NCI-H524 (cell line): ENCODE measurements around the gene SLC22A23.

Experiments used
- DNase-seq, 2 experiments: peaks; one replicate each; lab custom pipeline; 2025; lab: John Stamatoyannopoulos, UW

SLC22A23 gene

GRCh38 chr6:3421791-3422434 is 34.9 kb downstream of the SLC22A23 start:
- DNase-seq: no peak

GRCh38 chr6:3421143-3421542 is 35.7 kb downstream of the SLC22A23 start:
- DNase-seq: no peak

DNA sequence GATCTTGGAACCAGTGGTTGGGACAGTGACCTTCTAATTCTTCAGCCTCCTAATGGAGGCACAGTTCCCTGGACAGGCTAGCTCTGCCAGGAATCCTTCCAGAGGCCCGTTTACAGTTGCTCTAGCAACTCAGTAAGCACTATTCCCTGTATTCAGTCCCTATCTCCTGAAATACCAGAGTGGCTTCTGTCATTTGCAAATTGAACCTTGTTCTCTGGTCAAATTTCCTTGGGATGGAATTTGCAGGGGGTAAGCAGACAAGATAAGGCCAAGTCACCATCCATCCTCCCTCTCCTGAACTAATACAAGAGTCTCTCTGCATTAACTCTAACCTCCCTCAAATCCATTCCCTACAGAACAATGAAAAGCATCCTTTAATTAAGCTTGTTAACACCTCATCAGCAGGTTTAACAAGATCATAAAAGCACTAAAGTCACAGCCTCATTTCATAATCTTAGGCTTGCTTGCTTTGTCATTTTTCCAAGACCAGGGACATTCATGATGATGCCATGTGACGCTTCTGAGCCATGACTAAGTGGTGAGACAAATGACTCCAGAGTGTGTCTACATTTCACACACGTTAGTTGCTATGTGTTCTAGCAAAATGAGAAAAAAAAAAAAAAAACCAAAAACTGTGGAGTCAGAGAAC is 37.1 kb downstream of the SLC22A23 start:
- DNase-seq: no peak

- no peak for DNase-seq
Observed at GRCh38 chr6:3418496-3419060, 38.3 kb downstream of the SLC22A23 start.

- DNase-seq: no peak
Observed at GRCh38 chr6:3417473-3417872, 39.4 kb downstream of the SLC22A23 start.

GRCh38 chr6:3415490-3415889 is 41.4 kb downstream of the SLC22A23 start:
- DNase-seq: no peak

GRCh38 chr6:3415082-3415453 is 41.8 kb downstream of the SLC22A23 start:
- no peak for DNase-seq

- no peak for DNase-seq
Observed at GRCh38 chr6:3414327-3415081, 42.3 kb downstream of the SLC22A23 start.

DNA sequence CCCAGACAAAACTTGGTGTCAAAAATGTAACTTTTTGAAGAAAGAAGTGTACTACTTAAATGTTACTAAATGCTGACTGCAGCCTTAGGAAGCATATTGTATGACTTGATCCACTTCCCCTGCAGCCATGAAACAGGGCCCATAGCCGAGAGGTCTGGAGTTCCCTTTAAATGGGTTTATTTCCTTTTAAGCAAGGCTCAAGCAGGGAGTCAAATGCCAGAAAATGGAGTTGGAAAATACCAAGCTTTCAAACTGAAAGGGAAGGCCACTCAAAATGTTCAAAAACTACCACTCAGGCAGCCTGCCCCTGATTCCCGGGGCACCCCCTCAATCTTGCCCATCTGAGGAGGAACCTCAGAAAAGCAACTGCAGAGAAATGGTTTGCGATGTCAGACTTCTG is 43.3 kb downstream of the SLC22A23 start:
- no peak for DNase-seq

- DNase-seq: no peak
Observed at GRCh38 chr6:3412779-3413500, 43.9 kb downstream of the SLC22A23 start.

- DNase-seq: no peak
Observed at GRCh38 chr6:3411967-3412778, 44.7 kb downstream of the SLC22A23 start.

- DNase-seq: peak; percentile 61 to 87
Observed at GRCh38 chr6:3410385-3411360, 46.2 kb downstream of the SLC22A23 start.

DNA sequence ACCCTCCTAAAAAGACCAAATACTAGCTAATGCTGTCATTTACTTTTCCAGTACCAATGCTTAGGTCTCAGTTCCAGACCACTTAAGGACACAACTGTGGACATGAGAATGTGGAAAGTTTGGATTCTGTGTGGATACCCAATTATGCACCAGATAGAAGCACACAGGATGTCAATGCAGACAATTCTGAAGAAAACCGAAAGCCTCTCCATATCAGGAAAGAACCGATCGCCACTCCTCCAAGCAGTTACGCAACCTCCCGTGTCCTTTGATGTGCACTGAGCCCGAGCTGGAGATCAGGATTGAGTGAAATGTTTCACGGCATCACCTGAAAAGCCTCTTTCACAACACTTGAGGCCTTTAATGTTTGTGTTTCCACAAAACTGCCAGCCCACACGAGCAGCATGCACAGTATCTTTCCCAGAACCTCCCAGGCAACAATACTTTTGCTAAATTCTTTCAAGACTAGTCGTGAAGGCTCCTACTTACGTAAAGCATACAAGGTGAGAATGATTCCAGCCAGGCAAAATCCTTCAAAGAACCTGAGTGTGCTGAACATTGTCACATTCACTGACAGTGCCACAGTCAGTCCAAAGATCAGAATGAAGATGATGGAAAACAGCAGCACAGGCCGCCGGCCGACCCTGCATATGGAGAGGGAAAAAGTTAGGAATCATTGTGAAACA is 47.0 kb downstream of the SLC22A23 start:
- no peak for DNase-seq

GRCh38 chr6:3408665-3409064 is 48.2 kb downstream of the SLC22A23 start:
- no peak for DNase-seq

DNA sequence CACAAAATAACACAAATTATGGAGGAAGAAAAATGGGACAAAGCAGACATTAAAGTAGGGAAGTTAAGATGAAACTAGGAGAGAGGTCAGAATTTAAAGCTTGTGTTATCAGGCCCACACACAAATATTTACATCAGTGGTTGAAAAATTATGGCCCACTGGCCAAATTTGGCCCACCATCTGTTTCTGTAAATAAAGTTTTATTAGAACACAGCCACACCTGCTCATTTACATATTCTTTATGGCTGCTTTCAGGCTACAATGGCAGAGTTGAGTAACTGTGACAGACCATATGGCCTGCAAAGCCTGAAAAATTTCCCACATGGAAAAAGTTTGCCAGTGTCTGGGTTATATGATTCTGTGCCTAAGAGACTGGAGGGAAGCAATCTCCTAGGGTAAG is 49.0 kb downstream of the SLC22A23 start:
- no peak for DNase-seq

DNA sequence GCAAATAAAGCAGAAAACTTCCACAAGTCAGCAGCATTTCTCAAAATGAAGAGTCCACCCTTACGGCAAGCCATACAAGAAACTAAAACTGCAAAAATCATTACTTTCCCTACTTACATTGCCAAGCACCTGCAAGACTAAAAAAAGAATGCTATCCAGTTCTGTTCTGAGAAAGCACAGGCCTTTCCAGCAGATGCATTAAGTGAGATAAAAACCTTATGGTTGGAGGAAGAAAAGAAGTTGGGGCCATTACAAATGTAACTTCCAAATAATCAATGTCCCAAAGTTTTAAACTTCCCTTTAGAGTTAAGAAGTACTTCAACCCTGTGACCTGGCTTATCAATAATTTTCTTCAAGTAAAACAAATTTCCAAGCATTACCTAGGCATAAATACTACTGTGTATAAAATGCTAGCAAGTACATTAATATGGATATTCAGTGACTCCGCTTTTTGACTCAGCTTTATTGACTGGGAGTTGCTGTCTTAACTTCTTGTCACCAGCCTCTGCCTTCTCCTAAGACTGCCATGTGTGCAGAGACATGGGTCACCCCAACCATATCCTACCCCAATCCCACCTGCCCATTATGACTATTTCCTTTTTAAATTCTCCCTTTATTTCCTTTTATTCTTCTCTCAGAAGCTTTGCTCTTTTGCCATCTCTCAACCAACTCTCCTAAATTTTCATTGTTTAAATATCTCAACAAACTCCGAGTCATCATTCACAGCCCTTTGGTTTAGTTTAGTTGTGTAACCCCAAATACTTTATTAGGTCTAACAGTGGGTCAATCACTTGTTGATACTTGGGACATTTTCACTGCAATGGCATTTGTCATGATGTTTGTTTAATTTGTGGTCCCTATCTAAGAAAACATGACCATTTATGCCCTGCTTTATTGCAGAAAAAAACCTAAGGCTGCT is 49.7 kb downstream of the SLC22A23 start:
- DNase-seq: no peak

- DNase-seq: no peak
Observed at GRCh38 chr6:3406362-3406821, 50.5 kb downstream of the SLC22A23 start.

- no peak for DNase-seq
Observed at GRCh38 chr6:3405679-3406078, 51.2 kb downstream of the SLC22A23 start.

DNA sequence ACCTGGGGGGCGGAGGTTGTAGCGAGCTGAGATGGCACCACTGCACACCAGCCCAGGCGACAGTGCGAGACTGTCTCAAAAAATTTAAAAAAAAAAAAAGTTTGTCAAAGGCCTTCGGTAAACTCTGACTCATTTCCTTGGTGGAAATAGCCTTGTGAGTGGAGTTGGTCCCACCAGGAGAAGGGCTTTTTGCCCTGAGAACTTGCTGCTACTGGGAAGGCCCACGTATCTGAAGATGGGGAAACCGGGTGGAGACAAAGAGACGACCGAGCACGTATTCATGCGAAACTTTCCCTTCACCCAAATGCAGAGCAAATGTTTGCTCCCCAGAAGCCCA is 51.7 kb downstream of the SLC22A23 start:
- no peak for DNase-seq
